Measurements from ENCODE around the gene CEP97.
"Not testable (repeated sequence)": the region's sequence is repeated elsewhere in the genome, so short reads cannot be mapped to it uniquely, and the experiment has no call there.

CEP97 gene, protein sequence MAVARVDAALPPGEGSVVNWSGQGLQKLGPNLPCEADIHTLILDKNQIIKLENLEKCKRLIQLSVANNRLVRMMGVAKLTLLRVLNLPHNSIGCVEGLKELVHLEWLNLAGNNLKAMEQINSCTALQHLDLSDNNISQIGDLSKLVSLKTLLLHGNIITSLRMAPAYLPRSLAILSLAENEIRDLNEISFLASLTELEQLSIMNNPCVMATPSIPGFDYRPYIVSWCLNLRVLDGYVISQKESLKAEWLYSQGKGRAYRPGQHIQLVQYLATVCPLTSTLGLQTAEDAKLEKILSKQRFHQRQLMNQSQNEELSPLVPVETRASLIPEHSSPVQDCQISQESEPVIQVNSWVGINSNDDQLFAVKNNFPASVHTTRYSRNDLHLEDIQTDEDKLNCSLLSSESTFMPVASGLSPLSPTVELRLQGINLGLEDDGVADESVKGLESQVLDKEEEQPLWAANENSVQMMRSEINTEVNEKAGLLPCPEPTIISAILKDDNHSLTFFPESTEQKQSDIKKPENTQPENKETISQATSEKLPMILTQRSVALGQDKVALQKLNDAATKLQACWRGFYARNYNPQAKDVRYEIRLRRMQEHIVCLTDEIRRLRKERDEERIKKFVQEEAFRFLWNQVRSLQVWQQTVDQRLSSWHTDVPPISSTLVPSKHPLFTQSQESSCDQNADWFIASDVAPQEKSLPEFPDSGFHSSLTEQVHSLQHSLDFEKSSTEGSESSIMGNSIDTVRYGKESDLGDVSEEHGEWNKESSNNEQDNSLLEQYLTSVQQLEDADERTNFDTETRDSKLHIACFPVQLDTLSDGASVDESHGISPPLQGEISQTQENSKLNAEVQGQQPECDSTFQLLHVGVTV
- long read RNA-seq, donor 1, full-length matches to known transcripts, result 1 of 1 reads
- long read RNA-seq, donor 1, partial matches to known transcripts, result 0 of 1 reads
- long read RNA-seq, donor 1, other reads (novel, unspliced or antisense), result 0 of 1 reads
- long read RNA-seq, donor 2, full-length matches to known transcripts, result 1 of 1 reads
- long read RNA-seq, donor 2, partial matches to known transcripts, result 0 of 1 reads
- long read RNA-seq, donor 2, other reads (novel, unspliced or antisense), result 0 of 1 reads
- long read RNA-seq, donor 3, result 0 reads
- long read RNA-seq, donor 4, partial matches to known transcripts, result 8 of 8 reads
- long read RNA-seq, donor 4, other reads (novel, unspliced or antisense), result 0 of 8 reads
- long read RNA-seq, donor 5, result 0 reads
- long read RNA-seq, donor 6, partial matches to known transcripts, result 9 of 9 reads
- long read RNA-seq, donor 6, other reads (novel, unspliced or antisense), result 0 of 9 reads
- long read RNA-seq, donor 7, full-length matches to known transcripts, result 1 of 1 reads
- long read RNA-seq, donor 7, partial matches to known transcripts, result 0 of 1 reads
- long read RNA-seq, donor 7, other reads (novel, unspliced or antisense), result 0 of 1 reads
- long read RNA-seq, donor 8, result 0 reads

DNA sequence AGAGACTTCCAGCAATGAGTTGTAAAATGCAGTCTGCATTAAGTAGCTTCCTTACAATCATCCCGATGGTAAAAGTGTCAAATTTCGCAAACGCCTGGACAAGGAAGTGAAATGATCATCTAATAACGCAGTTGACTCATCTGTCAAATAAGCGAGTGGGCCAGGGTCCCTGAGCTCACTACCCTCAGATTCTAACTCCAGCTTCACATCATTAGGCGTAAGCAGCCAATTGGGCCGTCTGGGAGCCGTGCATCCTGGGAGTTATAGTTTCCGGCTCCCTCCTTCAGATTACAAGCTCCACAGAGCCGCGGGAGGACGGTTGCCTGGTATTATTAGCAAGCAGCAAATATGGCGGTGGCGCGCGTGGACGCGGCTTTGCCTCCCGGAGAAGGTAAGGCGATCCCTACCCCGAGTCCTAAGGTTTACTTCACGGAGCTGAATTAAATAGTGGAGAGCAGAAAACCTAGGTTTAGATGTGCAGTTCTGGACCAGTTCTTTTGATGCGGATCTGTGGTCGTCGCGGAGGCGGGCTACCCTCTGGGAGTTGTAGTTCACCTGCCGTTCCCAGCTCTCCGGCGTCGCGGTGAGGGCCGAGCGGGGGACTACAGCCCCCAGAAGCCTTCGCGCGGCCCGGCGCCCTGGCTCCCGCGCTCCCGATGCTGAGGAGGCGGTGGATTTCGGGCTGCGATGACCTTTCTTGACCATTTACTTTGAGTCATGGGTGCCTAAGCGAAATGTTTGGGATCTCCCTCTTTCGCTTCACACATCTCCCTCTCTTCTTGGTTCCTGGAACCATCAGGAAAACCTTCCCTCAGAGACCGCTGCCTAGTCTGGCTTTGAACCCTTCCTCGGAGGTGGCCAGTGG, at the start of gene CEP97:
Gene CEP97, plus strand, starts transcription at position 286 of the 865 bp plus-strand sequence. Its CDS starts 63 bp downstream, at position 349.
- peak; percentile 99 for DNase-seq

DNA sequence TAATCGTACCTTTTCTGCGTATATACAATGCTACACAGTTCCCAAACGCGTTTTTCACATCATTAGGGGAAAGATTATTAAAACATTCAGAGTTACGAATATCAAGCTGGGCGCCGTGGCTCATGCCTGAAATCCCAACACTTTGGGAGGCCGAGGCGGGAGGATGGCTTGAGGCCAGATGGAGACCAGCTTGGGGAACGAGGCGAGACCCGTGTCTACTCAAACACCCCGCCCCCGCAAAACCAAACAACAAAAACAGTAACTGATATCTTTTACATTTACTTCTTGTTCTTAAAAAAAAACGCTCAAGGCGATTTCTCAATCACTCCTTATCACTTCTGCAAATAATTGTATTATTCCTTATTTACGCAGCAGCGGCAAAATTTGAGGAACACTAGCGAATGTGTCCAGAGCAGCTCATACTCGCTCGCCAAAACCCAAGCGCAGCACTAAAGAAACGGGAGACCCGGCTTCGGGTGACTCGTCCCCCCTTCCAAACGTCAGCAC, 48.7 kb upstream of the CEP97 start:
- no peak for DNase-seq

DNA sequence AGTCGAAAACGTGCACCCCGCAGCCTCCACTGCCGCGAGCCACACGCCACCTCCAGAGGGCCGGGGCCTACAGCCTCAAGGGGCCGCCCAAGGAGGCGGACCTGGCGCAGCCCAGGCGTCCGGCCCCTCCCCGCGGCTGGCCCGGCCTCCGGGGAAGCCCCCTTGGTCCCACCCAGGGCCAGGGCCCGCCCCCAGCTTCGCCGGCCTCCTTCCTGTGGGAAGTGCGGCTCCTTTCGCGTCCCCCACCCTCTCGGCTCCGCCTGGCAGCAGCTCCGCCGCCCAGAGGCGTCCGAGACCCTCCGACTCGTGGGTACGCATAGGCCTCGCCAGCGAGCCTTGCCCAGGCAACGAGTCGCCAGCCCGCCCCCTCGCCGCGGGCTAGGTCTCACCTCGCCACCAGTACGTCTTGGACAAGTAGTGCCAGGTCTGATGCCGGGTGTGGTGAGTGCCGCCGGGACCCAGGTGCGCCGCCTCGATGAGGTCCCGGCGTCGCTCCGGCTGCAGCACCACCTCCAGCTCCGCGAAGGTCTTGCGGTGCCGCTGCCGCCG, 48.1 kb upstream of the CEP97 start:
- DNase-seq, result peak; percentile 94

DNA sequence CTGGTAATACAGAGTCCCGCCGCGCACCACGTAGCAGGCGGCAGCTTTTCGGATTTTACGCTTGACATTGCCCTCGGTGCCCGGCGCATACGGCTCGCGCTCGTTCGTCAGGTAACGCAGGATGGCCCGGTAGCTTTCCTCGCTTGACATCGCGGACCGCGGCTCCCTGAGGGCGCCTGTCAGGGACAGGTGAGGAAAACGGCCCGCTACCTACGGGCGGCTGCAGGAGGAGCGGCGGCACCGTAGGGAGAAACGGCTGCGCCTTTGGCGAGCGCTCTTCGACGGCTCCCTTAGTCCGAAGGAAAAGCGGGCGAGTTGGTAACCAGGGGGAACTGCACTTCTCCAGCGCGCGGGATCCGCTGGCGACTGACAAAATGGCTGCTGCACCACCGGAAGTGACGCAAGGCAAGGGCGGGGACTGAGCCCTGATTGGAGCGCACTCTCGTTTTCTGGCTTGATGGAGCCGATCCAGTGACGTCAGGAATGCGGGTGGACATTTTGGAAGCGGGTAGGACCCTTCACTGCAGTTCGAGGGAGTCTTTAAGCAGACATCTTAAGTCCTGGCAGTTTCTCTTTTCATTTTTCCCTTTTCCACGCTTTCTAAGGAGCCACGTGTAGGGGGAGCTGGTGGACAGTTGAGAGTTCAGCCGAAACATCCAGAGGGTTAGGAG, 47.5 kb upstream of the CEP97 start, which contains the start of gene ZBTB11:
Gene ZBTB11, minus strand, starts transcription at position 368 of the 671 bp plus-strand sequence. Its CDS starts 218 bp downstream, at position 150.
- peak; percentile 90 for DNase-seq

DNA sequence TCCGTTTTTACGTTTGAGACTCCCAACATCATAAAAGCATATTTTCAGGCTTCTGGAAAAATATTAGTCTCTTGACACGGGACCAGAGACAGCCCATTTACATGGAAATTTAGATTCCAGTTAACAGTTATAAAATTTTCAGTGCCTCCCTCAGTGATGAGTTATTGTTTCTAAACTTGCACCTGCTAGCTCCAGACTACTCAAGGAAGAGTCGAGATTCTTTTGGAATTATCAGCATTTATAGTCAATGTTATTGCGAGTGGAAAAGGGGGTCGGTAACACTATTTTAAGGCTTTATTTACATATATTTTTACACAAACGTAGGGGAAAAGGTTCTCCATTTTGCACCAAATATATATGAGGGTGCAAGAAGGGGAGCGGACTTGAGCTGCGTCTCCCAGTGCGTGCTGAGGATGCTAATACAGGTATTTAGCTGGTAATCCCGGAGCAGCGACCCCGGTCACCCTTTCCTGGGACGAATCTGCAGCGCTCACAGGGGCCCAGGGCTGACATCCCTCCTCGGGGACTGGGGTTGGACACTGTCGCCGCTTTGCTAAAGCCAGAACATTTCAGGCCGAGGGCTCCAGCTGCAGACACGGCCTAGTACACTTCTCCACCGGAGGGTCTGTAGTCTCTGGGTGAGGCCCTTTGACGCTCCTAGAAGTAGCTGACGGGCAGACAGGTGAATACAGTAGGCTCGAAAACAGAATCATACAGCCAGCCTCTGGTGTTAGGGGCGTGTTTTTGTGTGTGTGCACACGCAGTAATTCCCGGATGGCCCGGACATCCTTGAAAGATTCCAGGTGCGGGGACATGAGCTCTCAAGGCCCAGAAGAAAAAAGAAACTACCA, 46.8 kb upstream of the CEP97 start:
- DNase-seq, result peak; percentile 11

DNA sequence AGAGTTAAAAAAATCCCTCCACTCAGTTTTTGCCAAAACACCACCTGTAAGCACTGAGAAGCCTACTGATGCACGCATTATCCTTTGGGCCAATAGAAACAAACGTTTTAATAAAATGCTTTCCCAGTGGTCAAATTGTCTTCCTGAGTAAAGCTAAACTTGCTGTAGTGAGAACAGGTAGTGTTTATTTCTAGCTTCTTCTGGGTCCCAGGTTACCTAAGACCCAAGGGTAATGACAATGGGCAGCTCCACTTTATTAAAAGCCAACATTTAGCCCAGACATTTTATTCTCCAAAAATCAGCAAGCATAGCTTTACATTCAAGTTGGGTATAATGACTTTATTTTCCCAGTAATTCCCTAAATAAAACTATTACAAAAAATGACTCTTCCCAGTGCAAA, 45.6 kb upstream of the CEP97 start:
- DNase-seq, result not testable (repeated sequence)

DNA sequence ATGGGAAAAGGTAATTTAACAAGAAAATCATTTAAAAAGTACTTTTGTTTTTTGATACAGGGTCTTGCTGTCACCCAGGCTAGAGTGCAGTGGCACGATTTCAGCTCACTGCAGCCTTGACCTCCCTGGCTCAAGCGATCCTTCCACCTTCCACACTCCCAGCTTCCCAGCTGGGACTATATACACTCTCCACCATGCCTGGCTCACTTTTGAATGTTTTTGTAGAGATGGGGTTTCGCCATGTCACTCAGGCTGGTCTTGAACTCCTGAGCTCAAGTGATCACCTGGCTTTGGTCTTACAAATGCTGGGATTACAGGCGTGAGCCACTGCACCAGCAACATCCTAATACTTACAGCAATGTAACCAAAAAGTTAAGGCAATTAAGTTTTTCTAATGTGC, 43.9 kb upstream of the CEP97 start:
- no peak for DNase-seq

DNA sequence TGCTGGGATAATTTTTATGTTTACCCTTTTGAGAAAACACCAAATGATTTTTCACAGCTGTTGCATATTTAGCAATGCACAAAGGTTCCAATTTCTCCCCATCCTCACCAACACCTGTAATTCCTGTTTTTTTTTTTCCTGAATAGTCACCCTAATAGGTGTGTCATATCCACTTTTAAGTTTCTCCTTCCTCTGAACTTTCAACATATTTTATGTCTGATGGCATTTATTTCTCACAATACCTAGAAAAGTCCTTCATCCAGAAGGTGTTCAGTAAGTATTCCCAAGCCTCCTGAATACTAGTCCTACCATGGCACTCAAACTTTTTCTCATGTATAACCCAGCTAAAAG, 39.4 kb upstream of the CEP97 start:
- no peak for DNase-seq

DNA sequence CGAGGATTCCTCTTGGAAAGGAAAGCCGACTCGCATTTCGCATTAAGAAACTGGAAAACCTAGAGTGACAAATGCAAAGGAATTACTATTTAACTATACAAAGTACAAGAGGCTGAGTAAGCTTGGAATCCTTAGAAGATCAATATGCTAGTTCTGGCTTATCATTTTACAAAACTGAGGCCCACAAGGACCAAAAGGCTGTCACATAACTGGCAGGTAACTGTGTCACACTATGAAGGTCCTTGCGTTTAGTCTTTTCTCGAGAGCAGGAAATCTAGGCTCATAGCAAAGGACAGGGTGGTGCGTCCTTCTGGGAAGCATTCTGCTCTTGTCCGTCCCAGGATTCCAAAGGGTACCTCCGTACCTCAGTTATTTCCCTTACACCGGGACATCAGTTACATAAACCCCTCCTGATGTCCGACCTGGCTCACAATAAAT, 38.5 kb upstream of the CEP97 start:
- no peak for DNase-seq

DNA sequence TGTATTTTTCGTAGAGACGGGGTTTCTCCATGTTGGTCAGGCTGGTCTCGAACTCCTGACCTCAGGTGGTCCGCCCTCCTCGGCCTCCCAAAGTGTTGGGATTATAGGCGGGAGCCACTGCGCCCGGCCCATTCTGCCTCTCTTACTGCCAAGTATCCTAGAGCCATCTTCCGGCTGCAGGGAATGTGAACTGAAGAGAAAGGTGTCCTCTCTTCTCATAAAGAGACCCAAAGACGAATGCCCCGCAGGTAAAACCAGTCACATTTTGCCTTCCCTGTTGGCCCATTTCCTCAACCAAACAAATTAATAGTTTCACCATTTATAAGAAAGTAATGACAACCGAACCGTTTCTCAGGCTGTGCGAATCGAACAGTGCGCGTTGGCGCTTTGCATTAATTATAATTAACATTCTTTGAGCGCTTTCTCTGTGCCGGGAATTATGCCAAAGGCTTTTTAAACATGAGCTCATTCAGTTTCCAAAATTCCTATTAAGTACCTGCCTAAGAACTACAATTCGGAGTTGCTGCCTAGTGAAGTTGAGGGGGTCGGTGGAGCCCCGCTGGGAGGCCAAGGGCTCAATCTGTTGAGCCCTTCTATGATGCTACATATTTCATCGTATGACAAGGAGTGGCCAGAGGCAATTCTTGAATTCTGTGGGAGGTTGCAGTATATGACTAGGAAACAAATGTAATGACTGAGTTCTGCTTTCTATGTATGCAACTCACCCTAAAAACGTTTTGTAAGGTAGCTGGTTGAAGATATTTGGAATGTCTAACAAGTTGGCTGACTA, 37.1 kb upstream of the CEP97 start:
- DNase-seq, result peak; percentile 35

DNA sequence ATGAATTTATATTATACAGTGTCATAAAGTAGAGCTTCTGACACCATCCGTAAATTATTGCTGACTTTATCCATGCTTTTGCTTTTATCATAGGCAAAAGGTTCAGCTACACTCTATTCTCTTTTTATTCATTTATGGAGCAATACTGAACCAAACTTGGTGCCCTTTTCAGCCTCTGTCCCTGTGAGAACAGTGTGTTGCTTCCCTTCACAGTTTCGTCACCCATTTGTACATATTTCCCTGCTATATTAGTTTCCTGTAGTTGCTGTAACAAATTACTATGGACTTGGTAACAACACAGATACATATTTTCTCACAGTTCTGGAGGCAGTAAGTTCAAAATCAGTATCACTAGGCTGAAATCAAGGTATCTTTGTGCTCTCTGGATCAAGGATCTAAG, 35.1 kb upstream of the CEP97 start:
- DNase-seq, result no peak

DNA sequence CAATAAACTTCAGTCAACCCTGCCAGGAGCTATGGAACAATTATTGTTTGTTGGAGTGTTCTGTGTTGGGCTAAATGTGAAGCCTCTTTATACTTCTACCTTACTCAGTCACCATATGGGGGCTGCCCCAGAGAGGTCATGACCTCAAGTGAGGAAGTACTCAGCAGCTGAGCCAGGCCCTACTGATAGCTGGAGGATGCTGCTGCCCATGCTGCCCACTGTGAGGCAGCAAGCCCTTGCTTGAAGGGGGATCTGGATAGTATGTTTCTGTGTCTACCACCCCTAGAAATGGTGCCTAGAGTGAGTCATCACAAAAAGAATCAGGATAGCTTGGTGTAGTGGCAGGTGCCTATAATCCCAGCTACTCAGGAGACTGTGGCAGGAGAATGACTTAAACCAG, 33.4 kb upstream of the CEP97 start:
- DNase-seq, result no peak

DNA sequence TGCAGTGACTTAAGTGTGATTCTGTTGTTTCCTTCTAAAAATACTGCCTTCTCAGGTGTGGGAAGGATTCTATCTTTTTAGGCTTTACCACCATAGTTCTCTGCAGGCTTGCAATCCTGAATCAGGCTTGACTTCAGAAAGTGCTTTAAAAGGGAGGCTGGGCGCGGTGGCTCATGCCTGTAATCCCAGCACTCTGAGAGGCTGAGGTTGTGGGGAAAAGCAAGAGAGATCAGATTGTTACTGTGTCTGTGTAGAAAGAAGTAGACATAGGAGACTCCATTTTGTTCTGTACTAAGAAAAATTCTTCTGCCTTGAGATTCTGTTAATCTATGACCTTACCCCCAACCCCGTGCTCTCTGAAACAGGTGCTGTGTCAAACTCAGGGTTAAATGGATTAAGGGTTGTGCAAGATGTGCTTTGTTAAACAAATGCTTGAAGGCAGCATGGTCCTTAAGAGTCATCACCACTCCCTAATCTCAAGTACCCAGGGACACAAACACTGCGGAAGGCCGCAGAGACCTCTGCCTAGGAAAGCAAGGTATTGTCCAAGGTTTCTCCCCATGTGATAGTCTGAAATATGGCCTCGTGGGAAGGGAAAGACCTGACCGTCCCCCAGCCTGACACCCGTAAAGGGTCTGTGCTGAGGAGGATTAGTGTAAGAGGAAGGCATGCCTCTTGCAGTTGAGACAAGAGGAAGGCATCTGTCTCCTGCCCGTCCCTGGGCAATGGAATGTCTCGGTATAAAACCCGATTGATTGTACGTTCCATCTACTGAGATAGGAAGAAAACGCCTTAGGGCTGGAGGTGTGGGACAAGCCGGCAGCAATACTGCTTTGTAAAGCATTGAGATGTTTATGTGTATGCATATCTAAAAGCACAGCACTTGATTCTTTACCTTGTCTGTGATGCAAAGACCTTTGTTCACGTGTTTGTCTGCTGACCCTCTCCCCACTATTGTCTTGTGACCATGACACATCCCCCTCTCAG, 32.4 kb upstream of the CEP97 start:
- not testable (repeated sequence) for DNase-seq

DNA sequence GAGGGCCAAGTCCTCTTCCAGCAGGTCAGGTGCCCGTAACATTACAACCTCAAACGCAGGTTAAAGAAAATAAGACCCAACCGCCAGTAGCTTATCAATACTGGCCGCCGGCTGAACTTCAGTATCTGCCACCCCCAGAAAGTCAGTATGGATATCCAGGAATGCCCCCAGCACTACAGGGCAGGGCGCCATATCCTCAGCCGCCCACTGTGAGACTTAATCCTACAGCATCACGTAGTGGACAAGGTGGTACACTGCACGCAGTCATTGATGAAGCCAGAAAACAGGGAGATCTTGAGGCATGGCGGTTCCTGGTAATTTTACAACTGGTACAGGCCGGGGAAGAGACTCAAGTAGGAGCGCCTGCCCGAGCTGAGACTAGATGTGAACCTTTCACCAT, 30.9 kb upstream of the CEP97 start:
- not testable (repeated sequence) for DNase-seq

DNA sequence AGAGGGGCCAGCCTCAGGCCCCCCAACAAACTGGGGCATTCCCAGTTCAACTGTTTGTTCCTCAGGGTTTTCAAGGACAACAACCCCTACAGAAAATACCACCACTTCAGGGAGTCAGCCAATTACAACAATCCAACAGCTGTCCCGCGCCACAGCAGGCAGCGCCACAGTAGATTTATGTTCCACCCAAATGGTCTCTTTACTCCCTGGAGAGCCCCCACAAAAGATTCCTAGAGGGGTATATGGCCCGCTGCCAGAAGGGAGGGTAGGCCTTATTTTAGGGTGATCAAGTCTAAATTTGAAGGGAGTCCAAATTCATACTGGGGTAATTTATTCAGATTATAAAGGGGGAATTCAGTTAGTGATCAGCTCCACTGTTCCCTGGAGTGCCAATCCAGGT, 29.6 kb upstream of the CEP97 start:
- peak; percentile 11 for DNase-seq

DNA sequence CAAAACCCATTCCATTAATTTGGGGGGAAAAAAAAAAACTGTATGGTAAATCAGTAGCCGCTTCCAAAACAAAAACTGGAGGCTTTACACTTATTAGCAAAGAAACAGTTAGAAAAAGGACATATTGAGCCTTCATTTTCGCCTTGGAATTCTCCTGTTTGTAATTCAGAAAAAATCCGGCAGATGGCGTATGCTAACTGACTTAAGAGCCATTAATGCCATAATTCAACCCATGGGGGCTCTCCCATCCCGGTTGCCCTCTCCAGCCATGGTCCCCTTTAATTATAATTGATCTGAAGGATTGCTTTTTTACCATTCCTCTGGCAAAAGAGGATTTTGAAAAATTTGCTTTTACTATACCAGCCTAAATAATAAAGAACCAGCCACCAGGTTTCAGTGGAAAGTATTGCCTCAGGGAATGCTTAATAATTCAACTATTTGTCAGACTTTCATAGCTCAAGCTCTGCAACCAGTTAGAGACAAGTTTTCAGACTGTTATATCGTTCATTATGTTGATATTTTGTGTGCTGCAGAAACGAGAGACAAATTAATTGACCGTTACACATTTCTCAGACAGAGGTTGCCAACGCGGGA, 28.5 kb upstream of the CEP97 start:
- peak; percentile 54 for DNase-seq

Measured in right kidney (tissue), 9 donors.